ENCODE data around the gene FEN1. TPM values are rescaled to one million over a fixed set of nuclear protein-coding genes. Genes with fewer than 3 reads are reported as not detected.
A peak's percentile ranks its signal among the peaks of the same experiment; 100 is the strongest.

FEN1 gene
- total and polyA plus RNA-seq, 2 of the 8 experiments (the other 6 are each of a cell fraction or from before 2014, with no cell fraction given), result 52.6 to 86.1 TPM

DNA sequence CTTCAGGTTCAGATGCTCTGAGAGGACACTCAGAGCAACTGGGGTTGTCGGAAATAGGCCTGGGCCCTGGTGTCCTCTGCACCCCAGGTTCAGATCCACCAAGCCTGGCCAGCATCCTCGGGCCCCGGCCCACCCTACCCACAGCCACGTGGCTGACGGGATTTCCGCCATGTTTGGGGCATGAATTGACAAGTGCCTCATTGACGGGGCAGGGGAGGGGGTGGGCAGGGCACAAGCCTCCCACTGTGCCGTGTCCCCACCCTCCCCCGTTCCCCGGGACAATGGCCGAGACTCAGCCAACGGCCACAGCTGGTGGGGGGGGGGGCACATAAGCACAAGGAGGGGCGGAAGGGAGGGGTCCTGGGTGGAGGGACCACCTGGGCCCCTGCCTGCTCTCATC is 31.8 kb upstream of the FEN1 start:
- H3K4me1 ChIP-seq (replicated peaks in 1 of 4; ENCODE audit: control insufficient read depth in 3 of 4, insufficient read depth in 4 of 4, low read length in 3 of 4), result peaks cover 0 to 23% (median 15%) of the 10 kb centered on the region in 4 experiments; a peak in 6 of 7 replicates
- ChIA-PET POLR2A (ENCODE audit: partially characterized antibody) (no interaction called here), CTCF (ENCODE audit: partially characterized antibody) (interaction anchor here (0.9 to 1.8 kb wide), 2 partner anchors 12 to 17 kb away, joined by 4 read pairs; no protein-coding TSS in a partner anchor)
- H3K4me2 ChIP-seq (ENCODE audit: insufficient read depth in 1 of 2, low read depth in 2 of 2, low read length in 2 of 2), result no peak overlapping the region
- no peaks in the 10 kb centered on the region for H3K36me3 ChIP-seq (ENCODE audit: control insufficient read depth in 2 of 4, insufficient read depth in 4 of 4, low read length in 3 of 4)
- H4K20me1 ChIP-seq (replicated peaks in 1 of 2; ENCODE audit: control insufficient read depth in 1 of 2, insufficient read depth in 2 of 2, low read length in 2 of 2), result peaks cover 0 to 1% of the 10 kb centered on the region in 2 experiments
- H2AK5ac ChIP-seq (ENCODE audit: low read depth, low read length), result 0 out of 2 replicates have a peak overlapping the region, but pooled peaks have one; percentile 3
- H2BK15ac ChIP-seq (ENCODE audit: low read length), result 0 out of 2 replicates have a peak overlapping the region, but pooled peaks have one; percentile 72
- WGBS, 2 experiments (ENCODE audit: extremely low coverage in 1 of 2, insufficient coverage in 1 of 2, insufficient read length in 1 of 2, insufficient replicate concordance in 2 of 2, low coverage in 1 of 2, low lambda C conversion rate in 2 of 2, missing lambda C conversion rate in 1 of 2), result 100% methylated on average over 2 of the region's 13 CpGs; no CpG with 5 or more reads in 1 of the 2 experiments
- H4K91ac ChIP-seq (replicated peaks; ENCODE audit: insufficient read length, low read length), result peak overlapping the region; percentile 17
- no peak overlapping the region for H4K5ac ChIP-seq (ENCODE audit: insufficient read length, low read depth, low read length)
- H3K79me2 ChIP-seq (ENCODE audit: control insufficient read depth in 1 of 2, insufficient read depth in 2 of 2, low read length in 2 of 2), result no peaks in the 10 kb centered on the region
- H4K8ac ChIP-seq (ENCODE audit: extremely low read depth, insufficient read depth, low read length), result no peak overlapping the region
- no peak overlapping the region for H3K23ac ChIP-seq (ENCODE audit: insufficient read length)
- no peak overlapping the region for H2AFZ ChIP-seq (ENCODE audit: low read length)
- H3K14ac ChIP-seq (ENCODE audit: insufficient read length), result no peak overlapping the region
- FAIRE-seq, result no peak
- no peak overlapping the region; the same call in 1 of the 2 replicates for H2BK20ac ChIP-seq (ENCODE audit: low read length)
- peak overlapping the region; percentile 41 for H3K4ac ChIP-seq (replicated peaks; ENCODE audit: insufficient read length, low read depth, low read length)
- H3K27me3 ChIP-seq (replicated peaks in 1 of 4; ENCODE audit: control insufficient read depth in 3 of 4, extremely low read depth in 1 of 4, insufficient read depth in 3 of 4, low read length in 3 of 4), result no peaks in the 10 kb centered on the region
- no peak overlapping the region for H3K4me3 ChIP-seq (ENCODE audit: extremely low read depth in 1 of 4, insufficient read depth in 2 of 4, low read depth in 3 of 4, low read length in 4 of 4)
- no peaks in the 10 kb centered on the region for H3K23me2 ChIP-seq (ENCODE audit: low read depth, low read length)
- H2BK5ac ChIP-seq (ENCODE audit: low read depth, low read length), result peak overlapping the region; percentile 66; the same call in 1 of the 2 replicates
- no peak for DNase-seq (ENCODE audit: low read depth in 1 of 2, low spot score in 2 of 2)
- H2BK120ac ChIP-seq (replicated peaks; ENCODE audit: low read depth, low read length), result no peak overlapping the region
- peak overlapping the region; percentile 87; the same call in 1 of the 2 replicates for H2BK12ac ChIP-seq (ENCODE audit: low read depth, low read length)
- no peaks in the 10 kb centered on the region for H3K9me3 ChIP-seq (ENCODE audit: insufficient read depth in 2 of 2, low read depth in 1 of 2, low read length in 1 of 2)
- peak overlapping the region; percentile 32; the same call in 1 of the 2 replicates for H3K18ac ChIP-seq (ENCODE audit: extremely low read depth, low read length)
- H3K27ac ChIP-seq (ENCODE audit: low read depth, low read length), result no peak overlapping the region
- no peak overlapping the region for H3K56ac ChIP-seq (replicated peaks; ENCODE audit: insufficient read length, low read depth, low read length)
- no peaks in the 10 kb centered on the region for H3K79me1 ChIP-seq (ENCODE audit: low read depth, low read length)
- H3K9ac ChIP-seq (replicated peaks in 1 of 4; ENCODE audit: extremely low read depth in 1 of 4, low read depth in 3 of 4, low read length in 3 of 4), result no peak overlapping the region
- no peak for TF ChIP-seq TAF7 (optimal IDR thresholded peaks at IDR 0.05; ENCODE audit: borderline replicate concordance, low read depth, low read length)
- TF ChIP-seq TBP (IDR thresholded peaks at IDR 0.05; ENCODE audit: low read depth, low read length), result no peak
- TF ChIP-seq PHF8 (conservative IDR thresholded peaks at IDR 0.05; ENCODE audit: low read depth, low read length), result no peak
- no peak for TF ChIP-seq CBX8 (IDR thresholded peaks at IDR 0.05; ENCODE audit: borderline replicate concordance, low read depth, low read length)
- TF ChIP-seq YY1 (IDR thresholded peaks at IDR 0.05; ENCODE audit: low read depth, low read length), result no peak
- no peak for TF ChIP-seq HDAC2 (IDR thresholded peaks at IDR 0.05; ENCODE audit: borderline replicate concordance in 1 of 2, low read depth in 2 of 2, low read length in 2 of 2)
- no peak for TF ChIP-seq CBX5 (IDR thresholded peaks at IDR 0.05; ENCODE audit: low read depth, low read length)
- TF ChIP-seq CEBPB (IDR thresholded peaks at IDR 0.05; ENCODE audit: low read depth, low read length), result no peak
- TF ChIP-seq, protein P1, sequence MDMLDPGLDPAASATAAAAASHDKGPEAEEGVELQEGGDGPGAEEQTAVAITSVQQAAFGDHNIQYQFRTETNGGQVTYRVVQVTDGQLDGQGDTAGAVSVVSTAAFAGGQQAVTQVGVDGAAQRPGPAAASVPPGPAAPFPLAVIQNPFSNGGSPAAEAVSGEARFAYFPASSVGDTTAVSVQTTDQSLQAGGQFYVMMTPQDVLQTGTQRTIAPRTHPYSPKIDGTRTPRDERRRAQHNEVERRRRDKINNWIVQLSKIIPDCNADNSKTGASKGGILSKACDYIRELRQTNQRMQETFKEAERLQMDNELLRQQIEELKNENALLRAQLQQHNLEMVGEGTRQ (IDR thresholded peaks at IDR 0.05; ENCODE audit: low read length), result no peak
- no peak for TF ChIP-seq CHD2 (IDR thresholded peaks at IDR 0.05; ENCODE audit: low read length)
- no peak for TF ChIP-seq SIX5 (IDR thresholded peaks at IDR 0.05; ENCODE audit: low read depth, low read length)
- TF ChIP-seq TEAD4 (IDR thresholded peaks at IDR 0.05; ENCODE audit: low read depth, low read length), result no peak
- TF ChIP-seq BRCA1 (IDR thresholded peaks at IDR 0.05; ENCODE audit: low read depth, low read length), result no peak
